WTC11 (cell line): ENCODE data around the gene ZMYND8. TPM values are rescaled to one million over a fixed set of nuclear protein-coding genes. Genes with fewer than 3 reads are reported as not detected.

Experiments used
- ATAC-seq: fragments of 200-7000 bp; cut with Tn5 transposase; 2 replicates; pipeline ENCODE4 v1.10.0; 2021; ENCODE audit warnings: mild to moderate bottlenecking, moderate library complexity
- CTCF ChIA-PET: fragments of 300-600 bp; sonication (Branson Sonifier 250); formaldehyde crosslinking; loops from one replicate; lab custom pipeline; 2021; ENCODE audit warnings: antibody characterized with exemption; lab: Charles Lee
- POLR2A ChIA-PET: fragments of 350-600 bp; sonication (Branson Sonifier 250); formaldehyde crosslinking; loops from one replicate; lab custom pipeline; 2021; ENCODE audit warnings: antibody characterized with exemption; lab: Charles Lee
- DNase-seq: peaks from one replicate; pipeline ENCODE4 v3.0.0; 2021; ENCODE audit warnings: low spot score
- H3K27ac Mint-ChIP-seq: 2 replicates; pipeline ENCODE4 v1.8.0; 2021; ENCODE audit warnings: mixed read lengths
- H3K27me3 Mint-ChIP-seq: 2 replicates; pipeline ENCODE4 v1.8.0; 2021; ENCODE audit warnings: low read depth, mild to moderate bottlenecking, moderate library complexity, mixed read lengths
- H3K36me3 Mint-ChIP-seq: 2 replicates; pipeline ENCODE4 v1.8.0; 2021; ENCODE audit warnings: mixed read lengths
- H3K4me1 Mint-ChIP-seq: 2 replicates; pipeline ENCODE4 v1.8.0; 2022; ENCODE audit warnings: mixed read lengths
- H3K4me3 Mint-ChIP-seq: 2 replicates; pipeline ENCODE4 v1.8.0; 2021; ENCODE audit warnings: mild to moderate bottlenecking, moderate library complexity, mixed read lengths
- H3K9me3 Mint-ChIP-seq: 2 replicates; pipeline ENCODE4 v1.8.0; 2021; ENCODE audit warnings: mixed read lengths
- ARID4B ChIP-seq: sonication (generic); formaldehyde crosslinking; IDR thresholded peaks from 2 replicates; pipeline ENCODE4 v1.8.0; 2023; ENCODE audit warnings: missing genetic modification reagents, mild to moderate bottlenecking, borderline replicate concordance
- CBFB ChIP-seq: sonication (generic); formaldehyde crosslinking; IDR thresholded peaks from 2 replicates; pipeline ENCODE4 v1.8.1; 2022; ENCODE audit warnings: mild to moderate bottlenecking, low read depth, missing genetic modification reagents
- CREM ChIP-seq: sonication (generic); formaldehyde crosslinking; IDR thresholded peaks from 2 replicates; pipeline ENCODE4 v1.8.1; 2022; ENCODE audit warnings: mild to moderate bottlenecking, missing genetic modification reagents, moderate library complexity
- ELF4 ChIP-seq: sonication (generic); formaldehyde crosslinking; IDR thresholded peaks from 2 replicates; pipeline ENCODE4 v1.8.1; 2022; ENCODE audit warnings: low read depth, mild to moderate bottlenecking, moderate library complexity, missing genetic modification reagents
- EMX1 ChIP-seq: fragments of 250-450 bp; sonication (Bioruptor Pico); IDR thresholded peaks from 2 replicates; pipeline ENCODE4 v1.8.0; 2021; ENCODE audit warnings: mild to moderate bottlenecking
- JAZF1 ChIP-seq: fragments of 250-450 bp; sonication (Bioruptor Pico); IDR thresholded peaks from 2 replicates; pipeline ENCODE4 v1.9.0; 2021; ENCODE audit warnings: moderate library complexity, mild to moderate bottlenecking, inconsistent platforms
- NR1H2 ChIP-seq: sonication (generic); formaldehyde crosslinking; IDR thresholded peaks from 2 replicates; pipeline ENCODE4 v1.9.0; 2021; ENCODE audit warnings: mild to moderate bottlenecking, moderate library complexity, missing genetic modification reagents
- RELA ChIP-seq: sonication (generic); formaldehyde crosslinking; IDR thresholded peaks from 2 replicates; pipeline ENCODE4 v1.8.1; 2022; ENCODE audit warnings: missing genetic modification reagents, mild to moderate bottlenecking, borderline replicate concordance
- SMAD3 ChIP-seq: sonication (generic); formaldehyde crosslinking; IDR thresholded peaks from 2 replicates; pipeline ENCODE4 v1.8.0; 2022; ENCODE audit warnings: missing genetic modification reagents, mild to moderate bottlenecking, borderline replicate concordance
- TP53 ChIP-seq: sonication (generic); formaldehyde crosslinking; IDR thresholded peaks from 2 replicates; pipeline ENCODE4 v1.8.1; 2023; ENCODE audit warnings: mild to moderate bottlenecking, missing genetic modification reagents
- ZNF138 ChIP-seq: sonication (generic); formaldehyde crosslinking; conservative IDR thresholded peaks from 2 replicates; pipeline ENCODE4 v1.8.1; 2022; ENCODE audit warnings: mild to moderate bottlenecking, moderate library complexity, missing genetic modification reagents
- ZNF263 ChIP-seq: sonication (generic); formaldehyde crosslinking; IDR thresholded peaks from 2 replicates; pipeline ENCODE4 v1.8.1; 2022; ENCODE audit warnings: low read depth, mild to moderate bottlenecking, moderate library complexity, missing genetic modification reagents
- ZNF396 ChIP-seq: fragments of 250-450 bp; sonication (Bioruptor Pico); IDR thresholded peaks from 2 replicates; pipeline ENCODE4 v1.8.0; 2021; ENCODE audit warnings: mild to moderate bottlenecking, moderate library complexity, borderline replicate concordance
- total RNA-seq: library from RNA; stranded (reverse); gene quantifications from 3 replicates; pipeline ENCODE4 v1.2.3, GENCODE V29; 2021
- TF ChIP-seq, protein P1 (sequence below): sonication (generic); formaldehyde crosslinking; IDR thresholded peaks from 2 replicates; pipeline ENCODE4 v1.8.1; 2022; ENCODE audit warnings: mild to moderate bottlenecking, moderate library complexity, missing genetic modification reagents
- TF ChIP-seq, protein P2 (sequence below): sonication (generic); formaldehyde crosslinking; IDR thresholded peaks from 2 replicates; pipeline ENCODE4 v1.8.1; 2022; ENCODE audit warnings: low read depth, missing genetic modification reagents, borderline replicate concordance
- TF ChIP-seq, protein P3 (sequence below): sonication (generic); formaldehyde crosslinking; IDR thresholded peaks from 2 replicates; pipeline ENCODE4 v1.8.1; 2022; ENCODE audit warnings: low read depth, mild to moderate bottlenecking, moderate library complexity, missing genetic modification reagents, borderline replicate concordance
- TF ChIP-seq, protein P4 (sequence below): fragments of 200-600 bp; IDR thresholded peaks from 2 replicates; pipeline ENCODE4 v1.8.0; 2022; ENCODE audit warnings: antibody characterized with exemption
- TF ChIP-seq, protein P5 (sequence below): fragments of 250-450 bp; sonication (Bioruptor Pico); IDR thresholded peaks from 2 replicates; pipeline ENCODE4 v1.9.0; 2021; ENCODE audit warnings: mild to moderate bottlenecking
- TF ChIP-seq, protein P6 (sequence below): sonication (generic); formaldehyde crosslinking; IDR thresholded peaks from 2 replicates; pipeline ENCODE4 v1.8.0; 2023; ENCODE audit warnings: missing genetic modification reagents
- TF ChIP-seq, protein P7 (sequence below): sonication (generic); formaldehyde crosslinking; IDR thresholded peaks from 2 replicates; pipeline ENCODE4 v1.8.1; 2023; ENCODE audit warnings: mild to moderate bottlenecking, moderate library complexity, missing genetic modification reagents

Gene ZMYND8
- total RNA-seq, 1 experiment from 2014 or later, result 114 TPM

- H3K27ac Mint-ChIP-seq, result peak overlapping the region; percentile 85
- ATAC-seq (no peak), DNase-seq (no peak)
- CTCF ChIA-PET, result interaction anchor here (1.5 to 6.6 kb wide), 2 partner anchors 17 to 162 kb away, joined by 4 to 37 read pairs; no protein-coding TSS in a partner anchor
- H3K27me3 Mint-ChIP-seq, result no peaks in the 10 kb centered on the region
- no peak overlapping the region for H3K4me3 Mint-ChIP-seq
- no peak for TF ChIP-seq ZNF138 (CRISPR knock-in tag)
- no peak for TF ChIP-seq ZNF396 (CRISPR knock-in tag)
- TF ChIP-seq NR1H2 (CRISPR knock-in tag), result no peak
- no peak for TF ChIP-seq TP53 (CRISPR knock-in tag)
- TF ChIP-seq, protein P1, sequence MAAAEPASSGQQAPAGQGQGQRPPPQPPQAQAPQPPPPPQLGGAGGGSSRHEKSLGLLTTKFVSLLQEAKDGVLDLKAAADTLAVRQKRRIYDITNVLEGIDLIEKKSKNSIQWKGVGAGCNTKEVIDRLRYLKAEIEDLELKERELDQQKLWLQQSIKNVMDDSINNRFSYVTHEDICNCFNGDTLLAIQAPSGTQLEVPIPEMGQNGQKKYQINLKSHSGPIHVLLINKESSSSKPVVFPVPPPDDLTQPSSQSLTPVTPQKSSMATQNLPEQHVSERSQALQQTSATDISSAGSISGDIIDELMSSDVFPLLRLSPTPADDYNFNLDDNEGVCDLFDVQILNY, result no peak
- no peak for TF ChIP-seq CBFB
- TF ChIP-seq, protein P2, sequence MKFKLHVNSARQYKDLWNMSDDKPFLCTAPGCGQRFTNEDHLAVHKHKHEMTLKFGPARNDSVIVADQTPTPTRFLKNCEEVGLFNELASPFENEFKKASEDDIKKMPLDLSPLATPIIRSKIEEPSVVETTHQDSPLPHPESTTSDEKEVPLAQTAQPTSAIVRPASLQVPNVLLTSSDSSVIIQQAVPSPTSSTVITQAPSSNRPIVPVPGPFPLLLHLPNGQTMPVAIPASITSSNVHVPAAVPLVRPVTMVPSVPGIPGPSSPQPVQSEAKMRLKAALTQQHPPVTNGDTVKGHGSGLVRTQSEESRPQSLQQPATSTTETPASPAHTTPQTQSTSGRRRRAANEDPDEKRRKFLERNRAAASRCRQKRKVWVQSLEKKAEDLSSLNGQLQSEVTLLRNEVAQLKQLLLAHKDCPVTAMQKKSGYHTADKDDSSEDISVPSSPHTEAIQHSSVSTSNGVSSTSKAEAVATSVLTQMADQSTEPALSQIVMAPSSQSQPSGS (CRISPR knock-in tag), result no peak
- TF ChIP-seq, protein P3, sequence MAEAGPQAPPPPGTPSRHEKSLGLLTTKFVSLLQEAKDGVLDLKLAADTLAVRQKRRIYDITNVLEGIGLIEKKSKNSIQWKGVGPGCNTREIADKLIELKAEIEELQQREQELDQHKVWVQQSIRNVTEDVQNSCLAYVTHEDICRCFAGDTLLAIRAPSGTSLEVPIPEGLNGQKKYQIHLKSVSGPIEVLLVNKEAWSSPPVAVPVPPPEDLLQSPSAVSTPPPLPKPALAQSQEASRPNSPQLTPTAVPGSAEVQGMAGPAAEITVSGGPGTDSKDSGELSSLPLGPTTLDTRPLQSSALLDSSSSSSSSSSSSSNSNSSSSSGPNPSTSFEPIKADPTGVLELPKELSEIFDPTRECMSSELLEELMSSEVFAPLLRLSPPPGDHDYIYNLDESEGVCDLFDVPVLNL, result no peak
- TF ChIP-seq ELF4 (CRISPR knock-in tag), result no peak
- TF ChIP-seq, protein P4, sequence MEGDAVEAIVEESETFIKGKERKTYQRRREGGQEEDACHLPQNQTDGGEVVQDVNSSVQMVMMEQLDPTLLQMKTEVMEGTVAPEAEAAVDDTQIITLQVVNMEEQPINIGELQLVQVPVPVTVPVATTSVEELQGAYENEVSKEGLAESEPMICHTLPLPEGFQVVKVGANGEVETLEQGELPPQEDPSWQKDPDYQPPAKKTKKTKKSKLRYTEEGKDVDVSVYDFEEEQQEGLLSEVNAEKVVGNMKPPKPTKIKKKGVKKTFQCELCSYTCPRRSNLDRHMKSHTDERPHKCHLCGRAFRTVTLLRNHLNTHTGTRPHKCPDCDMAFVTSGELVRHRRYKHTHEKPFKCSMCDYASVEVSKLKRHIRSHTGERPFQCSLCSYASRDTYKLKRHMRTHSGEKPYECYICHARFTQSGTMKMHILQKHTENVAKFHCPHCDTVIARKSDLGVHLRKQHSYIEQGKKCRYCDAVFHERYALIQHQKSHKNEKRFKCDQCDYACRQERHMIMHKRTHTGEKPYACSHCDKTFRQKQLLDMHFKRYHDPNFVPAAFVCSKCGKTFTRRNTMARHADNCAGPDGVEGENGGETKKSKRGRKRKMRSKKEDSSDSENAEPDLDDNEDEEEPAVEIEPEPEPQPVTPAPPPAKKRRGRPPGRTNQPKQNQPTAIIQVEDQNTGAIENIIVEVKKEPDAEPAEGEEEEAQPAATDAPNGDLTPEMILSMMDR, result no peak
- no peak for TF ChIP-seq ZNF263
- TF ChIP-seq EMX1, result no peak
- TF ChIP-seq CREM (CRISPR knock-in tag), result no peak
- TF ChIP-seq JAZF1 (CRISPR knock-in tag), result no peak
- TF ChIP-seq, protein P5, sequence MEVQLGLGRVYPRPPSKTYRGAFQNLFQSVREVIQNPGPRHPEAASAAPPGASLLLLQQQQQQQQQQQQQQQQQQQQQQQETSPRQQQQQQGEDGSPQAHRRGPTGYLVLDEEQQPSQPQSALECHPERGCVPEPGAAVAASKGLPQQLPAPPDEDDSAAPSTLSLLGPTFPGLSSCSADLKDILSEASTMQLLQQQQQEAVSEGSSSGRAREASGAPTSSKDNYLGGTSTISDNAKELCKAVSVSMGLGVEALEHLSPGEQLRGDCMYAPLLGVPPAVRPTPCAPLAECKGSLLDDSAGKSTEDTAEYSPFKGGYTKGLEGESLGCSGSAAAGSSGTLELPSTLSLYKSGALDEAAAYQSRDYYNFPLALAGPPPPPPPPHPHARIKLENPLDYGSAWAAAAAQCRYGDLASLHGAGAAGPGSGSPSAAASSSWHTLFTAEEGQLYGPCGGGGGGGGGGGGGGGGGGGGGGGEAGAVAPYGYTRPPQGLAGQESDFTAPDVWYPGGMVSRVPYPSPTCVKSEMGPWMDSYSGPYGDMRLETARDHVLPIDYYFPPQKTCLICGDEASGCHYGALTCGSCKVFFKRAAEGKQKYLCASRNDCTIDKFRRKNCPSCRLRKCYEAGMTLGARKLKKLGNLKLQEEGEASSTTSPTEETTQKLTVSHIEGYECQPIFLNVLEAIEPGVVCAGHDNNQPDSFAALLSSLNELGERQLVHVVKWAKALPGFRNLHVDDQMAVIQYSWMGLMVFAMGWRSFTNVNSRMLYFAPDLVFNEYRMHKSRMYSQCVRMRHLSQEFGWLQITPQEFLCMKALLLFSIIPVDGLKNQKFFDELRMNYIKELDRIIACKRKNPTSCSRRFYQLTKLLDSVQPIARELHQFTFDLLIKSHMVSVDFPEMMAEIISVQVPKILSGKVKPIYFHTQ (CRISPR knock-in tag), result no peak
- TF ChIP-seq, protein P6, sequence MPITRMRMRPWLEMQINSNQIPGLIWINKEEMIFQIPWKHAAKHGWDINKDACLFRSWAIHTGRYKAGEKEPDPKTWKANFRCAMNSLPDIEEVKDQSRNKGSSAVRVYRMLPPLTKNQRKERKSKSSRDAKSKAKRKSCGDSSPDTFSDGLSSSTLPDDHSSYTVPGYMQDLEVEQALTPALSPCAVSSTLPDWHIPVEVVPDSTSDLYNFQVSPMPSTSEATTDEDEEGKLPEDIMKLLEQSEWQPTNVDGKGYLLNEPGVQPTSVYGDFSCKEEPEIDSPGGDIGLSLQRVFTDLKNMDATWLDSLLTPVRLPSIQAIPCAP, result no peak
- no peak for TF ChIP-seq SMAD3 (CRISPR knock-in tag)
- TF ChIP-seq ARID4B (CRISPR knock-in tag), result no peak
- TF ChIP-seq, protein P7, sequence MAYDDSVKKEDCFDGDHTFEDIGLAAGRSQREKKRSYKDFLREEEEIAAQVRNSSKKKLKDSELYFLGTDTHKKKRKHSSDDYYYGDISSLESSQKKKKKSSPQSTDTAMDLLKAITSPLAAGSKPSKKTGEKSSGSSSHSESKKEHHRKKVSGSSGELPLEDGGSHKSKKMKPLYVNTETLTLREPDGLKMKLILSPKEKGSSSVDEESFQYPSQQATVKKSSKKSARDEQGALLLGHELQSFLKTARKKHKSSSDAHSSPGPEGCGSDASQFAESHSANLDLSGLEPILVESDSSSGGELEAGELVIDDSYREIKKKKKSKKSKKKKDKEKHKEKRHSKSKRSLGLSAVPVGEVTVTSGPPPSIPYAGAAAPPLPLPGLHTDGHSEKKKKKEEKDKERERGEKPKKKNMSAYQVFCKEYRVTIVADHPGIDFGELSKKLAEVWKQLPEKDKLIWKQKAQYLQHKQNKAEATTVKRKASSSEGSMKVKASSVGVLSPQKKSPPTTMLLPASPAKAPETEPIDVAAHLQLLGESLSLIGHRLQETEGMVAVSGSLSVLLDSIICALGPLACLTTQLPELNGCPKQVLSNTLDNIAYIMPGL (CRISPR knock-in tag), result no peak
- TF ChIP-seq RELA (CRISPR knock-in tag), result no peak
- TF ChIP-seq, all 79 proteins: peak for 0
- H3K36me3 Mint-ChIP-seq, result peaks cover 84% of the 10 kb centered on the region
- H3K4me1 Mint-ChIP-seq, result no peaks in the 10 kb centered on the region
- POLR2A ChIA-PET, result interaction anchor here (0.6 kb wide), 1 partner anchor 169 kb away, joined by 3 read pairs; no protein-coding TSS in a partner anchor
- H3K9me3 Mint-ChIP-seq, result no peaks in the 10 kb centered on the region
Observed at GRCh38 chr20:47222468-47223119, 133.9 kb downstream of the ZMYND8 start.
